IMR-90 (cell line): Measurements from ENCODE around the gene GLS. TPM values are rescaled to one million over a fixed set of nuclear protein-coding genes. Genes with fewer than 3 reads are reported as not detected.

Experiments used
- ATAC-seq: fragments of 200-7000 bp; cut with Tn5 transposase; 2 replicates; pipeline ENCODE4 v1.9.1; 2020; ENCODE audit warnings: low read depth, mild to moderate bottlenecking, moderate library complexity
- BruUV-seq: library from RNA; stranded (reverse); fragments of 400-500 nt; replicated peaks from 2 replicates; lab custom pipeline; 2021; lab: Mats Ljungman, UMichigan
- CTCF ChIA-PET: fragments of 300-600 bp; formaldehyde crosslinking; extraction: SDS; loops from one replicate; lab custom pipeline; 2021; ENCODE audit warnings: antibody characterized with exemption; lab: Yijun Ruan, JAX
- POLR2A ChIA-PET: fragments of 300-600 bp; sonication (Branson Sonifier 250); formaldehyde crosslinking; loops from one replicate; lab custom pipeline; 2022; ENCODE audit warnings: antibody characterized with exemption; ENCODE audit not compliant: unreplicated experiment; lab: Charles Lee
- DNase-seq: peaks from one replicate; pipeline ENCODE4 v3.0.0; 2013
- H2AFZ ChIP-seq: replicated peaks from 2 replicates; pipeline ENCODE3; 2013; ENCODE audit warnings: low read length, mild to moderate bottlenecking; ENCODE audit not compliant: poor library complexity
- H2AK5ac ChIP-seq: 2 replicates; pipeline ENCODE4 v1.6.1; 2013; ENCODE audit warnings: low read depth, low read length, inconsistent platforms
- H2AK9ac ChIP-seq: replicated peaks from 2 replicates; pipeline ENCODE3; 2013; ENCODE audit warnings: mild to moderate bottlenecking, low read depth, low read length, moderate library complexity; ENCODE audit not compliant: poor library complexity
- H2BK120ac ChIP-seq: 2 replicates; pipeline ENCODE4 v1.6.1; 2013; ENCODE audit warnings: low read depth, low read length, inconsistent platforms
- H2BK15ac ChIP-seq: 3 replicates; pipeline ENCODE4 v1.6.1; 2013; ENCODE audit warnings: low read depth, low read length, inconsistent platforms
- H2BK20ac ChIP-seq: 2 replicates; pipeline ENCODE4 v1.6.1; 2013; ENCODE audit warnings: low read depth, mild to moderate bottlenecking, inconsistent platforms, low read length, moderate library complexity
- H2BK5ac ChIP-seq: 2 replicates; pipeline ENCODE4 v1.6.1; 2013; ENCODE audit warnings: mild to moderate bottlenecking, low read depth, low read length, inconsistent platforms; ENCODE audit not compliant: poor library complexity, severe bottlenecking
- H3K14ac ChIP-seq: replicated peaks from 2 replicates; pipeline ENCODE4 v1.6.1; 2013; ENCODE audit warnings: low read depth, low read length, inconsistent platforms
- H3K18ac ChIP-seq: 2 replicates; pipeline ENCODE4 v1.6.1; 2013; ENCODE audit warnings: low read depth, low read length, control low read depth
- H3K23ac ChIP-seq: 2 replicates; pipeline ENCODE4 v1.6.1; 2013; ENCODE audit warnings: low read depth, low read length, inconsistent platforms
- H3K27ac ChIP-seq: 2 replicates; pipeline ENCODE4 v1.5.1; 2013; ENCODE audit warnings: mild to moderate bottlenecking, control low read depth, low read length; ENCODE audit not compliant: insufficient read depth
- H3K27me3 ChIP-seq: 2 replicates; pipeline ENCODE4 v1.6.1; 2013; ENCODE audit warnings: low read length; ENCODE audit not compliant: control insufficient read depth, insufficient read depth
- H3K36me3 ChIP-seq: 2 replicates; pipeline ENCODE4 v1.6.1; 2013; ENCODE audit warnings: low read length, mixed read lengths; ENCODE audit not compliant: control insufficient read depth, insufficient read depth
- H3K4ac ChIP-seq: 2 replicates; pipeline ENCODE4 v1.6.1; 2013; ENCODE audit warnings: low read depth, low read length, inconsistent platforms
- H3K4me1 ChIP-seq: 2 replicates; pipeline ENCODE4 v1.6.1; 2013; ENCODE audit warnings: low read length, mixed read lengths; ENCODE audit not compliant: control insufficient read depth, insufficient read depth
- H3K4me2 ChIP-seq: 2 replicates; pipeline ENCODE4 v1.6.1; 2013; ENCODE audit warnings: low read depth, mild to moderate bottlenecking, control low read depth, low read length, moderate library complexity
- H3K4me3 ChIP-seq: 2 replicates; pipeline ENCODE4 v1.5.1; 2013; ENCODE audit warnings: low read depth, mild to moderate bottlenecking, control low read depth, low read length, moderate library complexity; ENCODE audit not compliant: insufficient read depth
- H3K56ac ChIP-seq: 2 replicates; pipeline ENCODE4 v1.6.1; 2013; ENCODE audit warnings: low read length, inconsistent platforms; ENCODE audit not compliant: insufficient read depth; ENCODE audit errors: extremely low read depth
- H3K79me1 ChIP-seq, 2 experiments: 2 replicates each; pipeline ENCODE4 v1.6.1; 2013; ENCODE audit warnings: low read length in 2 of 2, inconsistent platforms in 1 of 2, low read depth in 1 of 2
- H3K9ac ChIP-seq: 2 replicates; pipeline ENCODE4 v1.6.1; 2013; ENCODE audit warnings: low read depth, low read length, control low read depth
- H3K9me1 ChIP-seq: 2 replicates; pipeline ENCODE4 v1.6.1; 2013; ENCODE audit warnings: low read length, inconsistent platforms; ENCODE audit not compliant: insufficient read depth
- H3K9me3 ChIP-seq: 2 replicates; pipeline ENCODE4 v1.6.1; 2013; ENCODE audit warnings: low read length; ENCODE audit not compliant: control insufficient read depth, insufficient read depth
- H4K20me1 ChIP-seq: 2 replicates; pipeline ENCODE4 v1.6.1; 2013; ENCODE audit warnings: low read length, inconsistent platforms; ENCODE audit not compliant: insufficient read depth
- H4K5ac ChIP-seq: 2 replicates; pipeline ENCODE4 v1.6.1; 2013; ENCODE audit warnings: mild to moderate bottlenecking, low read depth, low read length, control low read depth
- H4K8ac ChIP-seq, 2 experiments: 2 replicates each; pipeline ENCODE4 v1.6.1; 2013; ENCODE audit warnings: low read depth in 2 of 2, low read length in 2 of 2, control low read depth in 1 of 2, inconsistent platforms in 1 of 2
- H4K91ac ChIP-seq: 2 replicates; pipeline ENCODE4 v1.6.1; 2013; ENCODE audit warnings: low read depth, low read length, inconsistent platforms; ENCODE audit not compliant: insufficient read depth
- CEBPB ChIP-seq: IDR thresholded peaks from 2 replicates; pipeline ENCODE4 v1.6.1; 2012; ENCODE audit warnings: low read depth, low read length, improper control_type of control experiment
- CHD1 ChIP-seq: IDR thresholded peaks from 2 replicates; pipeline ENCODE4 v1.6.1; 2012; ENCODE audit warnings: low read depth, low read length, improper control_type of control experiment
- MAZ ChIP-seq: IDR thresholded peaks from 2 replicates; pipeline ENCODE4 v1.6.1; 2012; ENCODE audit warnings: low read depth, mild to moderate bottlenecking, low read length, improper control_type of control experiment, moderate library complexity, borderline replicate concordance
- MXI1 ChIP-seq: IDR thresholded peaks from 2 replicates; pipeline ENCODE4 v1.6.1; 2012; ENCODE audit warnings: low read depth, mild to moderate bottlenecking, low read length, moderate library complexity, borderline replicate concordance
- POLR2A ChIP-seq: IDR thresholded peaks from 2 replicates; pipeline ENCODE4 v1.6.1; 2012; ENCODE audit warnings: mild to moderate bottlenecking, low read depth, low read length
- RCOR1 ChIP-seq: IDR thresholded peaks from 2 replicates; pipeline ENCODE4 v1.6.1; 2012; ENCODE audit warnings: mild to moderate bottlenecking, low read length, improper control_type of control experiment; ENCODE audit not compliant: insufficient replicate concordance
- RFX5 ChIP-seq: IDR thresholded peaks from 2 replicates; pipeline ENCODE4 v1.8.0; 2012; ENCODE audit warnings: low read depth, mild to moderate bottlenecking, low read length, moderate library complexity
- SMC3 ChIP-seq: fragments of 150-350 bp; IDR thresholded peaks from 2 replicates; pipeline ENCODE4 v1.6.1; 2016; ENCODE audit warnings: low read depth, mild to moderate bottlenecking, antibody characterized with exemption, low read length, moderate library complexity
- WGBS, 2 experiments: methylation state at CpG; one replicate each; pipeline versions ENCODE4 v1.1.5 to v1.1.7; 2013; ENCODE audit warnings: missing lambda C conversion rate in 2 of 2; ENCODE audit not compliant: insufficient read length in 1 of 2; ENCODE audit errors: extremely low coverage in 2 of 2; 5-methylcytosine and 5-hydroxymethylcytosine counted together
- dilution Hi-C: fragments of 300-500 bp; cut with HindIII; formaldehyde crosslinking; loops from one replicate; pipeline ENCODE4 v1.14.3; 2018; ENCODE audit warnings: low sequenced_read_pairs; ENCODE audit not compliant: unreplicated experiment
- in situ Hi-C: fragments of 300-500 bp; cut with MboI; formaldehyde crosslinking; loops from 3 replicates; pipeline ENCODE4 v1.14.3; 2019; ENCODE audit warnings: low sequenced_read_pairs, inconsistent platforms, mixed read lengths
- intact Hi-C: fragments of 100-400 bp; cut with micrococcal nuclease; formaldehyde crosslinking; loops from 2 replicates; pipeline ENCODE4 v1.10.0; 2022
- polyA plus RNA-seq, 3 experiments: library from polyadenylated mRNA; depleted of rRNA; stranded (reverse); fragments of >200 nt; gene quantifications; 2 replicates each; pipeline ENCODE4 v1.2.3, GENCODE V29; 2012; ENCODE audit warnings: low replicate concordance in 1 of 3
- total RNA-seq: library from RNA; depleted of rRNA; stranded (reverse); fragments of >200 nt; gene quantifications from 2 replicates; pipeline ENCODE4 v1.2.3, GENCODE V29; 2012
- TF ChIP-seq, protein P1 (sequence below): conservative IDR thresholded peaks from 2 replicates; pipeline ENCODE4 v1.5.1; 2012; ENCODE audit warnings: mild to moderate bottlenecking, low read depth, low read length, improper control_type of control experiment
- TF ChIP-seq, protein P2 (sequence below): fragments of 150-350 bp; IDR thresholded peaks from 2 replicates; pipeline ENCODE4 v1.6.1; 2017; ENCODE audit warnings: mild to moderate bottlenecking, antibody characterized with exemption, low read length, low read depth

The GLS gene
- total and polyA plus RNA-seq, 2 of the 4 experiments (the other 2 are of a cell fraction) = 87.5 to 130 TPM

- in situ Hi-C loops (no loop called here), intact Hi-C loops (no loop called here), dilution Hi-C loops (no loop called here)
- WGBS, 2 experiments = no CpG with 5 or more reads among the region's 5 CpGs
- Histone ChIP-seq H3K27ac (no peak overlapping the region), H4K5ac (no peak overlapping the region), H4K8ac (no peak overlapping the region), H3K4ac (no peak overlapping the region), H2BK20ac (no peak overlapping the region), H4K91ac (no peak overlapping the region), H3K14ac (no peak overlapping the region), H3K56ac (no peak overlapping the region), H3K4me2 (no peak overlapping the region), H3K4me3 (no peak overlapping the region), H3K4me1 (no peaks in the 10 kb centered on the region; the same call in 1 of the 2 replicates), H3K9me1 (peaks cover 2% of the 10 kb centered on the region; the same call in 1 of the 2 replicates), H4K20me1 (no peaks in the 10 kb centered on the region), H3K36me3 (peaks cover 43% of the 10 kb centered on the region), H2AK5ac (no peak overlapping the region), H3K27me3 (no peaks in the 10 kb centered on the region), H3K9ac (no peak overlapping the region), H2BK5ac (no peak overlapping the region), H3K9me3 (no peaks in the 10 kb centered on the region), H2AFZ (no peak overlapping the region), H3K23ac (no peak overlapping the region), H3K79me1 (0 out of 4 replicates have a peak, but pooled peaks cover 0 to 3% of the 10 kb centered on the region in 2 experiments), H2BK15ac (no peak overlapping the region), H2BK120ac (no peak overlapping the region), H3K18ac (no peak overlapping the region), H2AK9ac (no peak overlapping the region)
- no peak for DNase-seq
- CTCF ChIA-PET = no interaction called here
- no peak for TF ChIP-seq RCOR1
- no peak for TF ChIP-seq SMC3
- no peak for TF ChIP-seq MXI1
- no peak for TF ChIP-seq CEBPB
- TF ChIP-seq CHD1 = no peak
- TF ChIP-seq POLR2A = no peak
- TF ChIP-seq, protein P1, sequence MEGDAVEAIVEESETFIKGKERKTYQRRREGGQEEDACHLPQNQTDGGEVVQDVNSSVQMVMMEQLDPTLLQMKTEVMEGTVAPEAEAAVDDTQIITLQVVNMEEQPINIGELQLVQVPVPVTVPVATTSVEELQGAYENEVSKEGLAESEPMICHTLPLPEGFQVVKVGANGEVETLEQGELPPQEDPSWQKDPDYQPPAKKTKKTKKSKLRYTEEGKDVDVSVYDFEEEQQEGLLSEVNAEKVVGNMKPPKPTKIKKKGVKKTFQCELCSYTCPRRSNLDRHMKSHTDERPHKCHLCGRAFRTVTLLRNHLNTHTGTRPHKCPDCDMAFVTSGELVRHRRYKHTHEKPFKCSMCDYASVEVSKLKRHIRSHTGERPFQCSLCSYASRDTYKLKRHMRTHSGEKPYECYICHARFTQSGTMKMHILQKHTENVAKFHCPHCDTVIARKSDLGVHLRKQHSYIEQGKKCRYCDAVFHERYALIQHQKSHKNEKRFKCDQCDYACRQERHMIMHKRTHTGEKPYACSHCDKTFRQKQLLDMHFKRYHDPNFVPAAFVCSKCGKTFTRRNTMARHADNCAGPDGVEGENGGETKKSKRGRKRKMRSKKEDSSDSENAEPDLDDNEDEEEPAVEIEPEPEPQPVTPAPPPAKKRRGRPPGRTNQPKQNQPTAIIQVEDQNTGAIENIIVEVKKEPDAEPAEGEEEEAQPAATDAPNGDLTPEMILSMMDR = no peak
- TF ChIP-seq, protein P2, sequence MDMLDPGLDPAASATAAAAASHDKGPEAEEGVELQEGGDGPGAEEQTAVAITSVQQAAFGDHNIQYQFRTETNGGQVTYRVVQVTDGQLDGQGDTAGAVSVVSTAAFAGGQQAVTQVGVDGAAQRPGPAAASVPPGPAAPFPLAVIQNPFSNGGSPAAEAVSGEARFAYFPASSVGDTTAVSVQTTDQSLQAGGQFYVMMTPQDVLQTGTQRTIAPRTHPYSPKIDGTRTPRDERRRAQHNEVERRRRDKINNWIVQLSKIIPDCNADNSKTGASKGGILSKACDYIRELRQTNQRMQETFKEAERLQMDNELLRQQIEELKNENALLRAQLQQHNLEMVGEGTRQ = no peak
- no peak for TF ChIP-seq MAZ
- no peak for TF ChIP-seq RFX5
- POLR2A ChIA-PET = interaction anchor here (0.5 kb wide), 1 partner anchor 445 kb away, joined by 3 read pairs; no protein-coding TSS in a partner anchor
- BruUV-seq = no TSS peak
- no peak for ATAC-seq
These were observed 90.4 kb downstream of the GLS start for GRCh38 chr2:190970873-190971506.
